Suprapubic skin (tissue), 4 donors: ENCODE results near the gene SLCO2A1. TPM values are rescaled to one million over a fixed set of nuclear protein-coding genes. Genes with fewer than 3 reads are reported as not detected.

Source experiments
- DNase-seq, 2 donors: peaks; one replicate each; pipeline ENCODE4 v3.0.0-alpha.2; 2019; ENCODE audit warnings: low spot score in 2 of 2
- H3K27ac ChIP-seq: fragments of 200-600 bp; sonication (generic); one replicate; pipeline ENCODE4 v1.5.1; 2019
- H3K27me3 ChIP-seq: fragments of 200-600 bp; sonication (generic); one replicate; pipeline ENCODE4 v1.5.1; 2019
- H3K36me3 ChIP-seq: fragments of 200-600 bp; sonication (generic); one replicate; pipeline ENCODE4 v1.5.1; 2019
- H3K4me1 ChIP-seq: fragments of 200-600 bp; sonication (generic); one replicate; pipeline ENCODE4 v1.5.1; 2019
- H3K4me3 ChIP-seq: fragments of 200-600 bp; sonication (generic); one replicate; pipeline ENCODE4 v1.5.1; 2019; ENCODE audit warnings: mild to moderate bottlenecking
- H3K9me3 ChIP-seq: fragments of 200-600 bp; sonication (generic); one replicate; pipeline ENCODE4 v1.5.1; 2019
- EP300 ChIP-seq: sonication (generic); formaldehyde crosslinking; IDR thresholded peaks from one replicate; pipeline ENCODE4 v1.6.1; 2017; ENCODE audit warnings: antibody characterized with exemption
- POLR2A ChIP-seq, 2 donors: fragments of 450-650 bp; IDR thresholded peaks; one replicate each; pipeline ENCODE4 v1.6.1; 2017; ENCODE audit warnings: antibody characterized with exemption in 2 of 2, mild to moderate bottlenecking in 2 of 2, moderate library complexity in 2 of 2
- POLR2AphosphoS5 ChIP-seq, 3 donors: sonication (generic); formaldehyde crosslinking; IDR thresholded peaks; one replicate each; pipeline ENCODE4 v1.6.1; 2017; ENCODE audit warnings: antibody characterized with exemption in 3 of 3
- WGBS: methylation state at CpG from one replicate; pipeline ENCODE4 v1.1.5; 2018; 5-methylcytosine and 5-hydroxymethylcytosine counted together
- total RNA-seq, 4 donors: library from RNA; depleted of rRNA; stranded (reverse); fragments of >200 nt; gene quantifications; one replicate each; pipeline ENCODE4 v1.1.0, GENCODE V29; 2016
- TF ChIP-seq, protein P1 (sequence below), 2 donors: fragments of 200-600 bp in 1 of 2; fragments of 450-650 bp in 1 of 2; sonication (generic) in 1 of 2; IDR thresholded peaks; one replicate each; pipeline ENCODE4 v1.5.1; 2016 to 2019; ENCODE audit warnings: antibody characterized with exemption in 2 of 2, mild to moderate bottlenecking in 1 of 2, moderate library complexity in 1 of 2

SLCO2A1 gene
- total RNA-seq, 4 donors from 2014 or later = 25.0 to 38.7 (median 29.4) TPM

DNA sequence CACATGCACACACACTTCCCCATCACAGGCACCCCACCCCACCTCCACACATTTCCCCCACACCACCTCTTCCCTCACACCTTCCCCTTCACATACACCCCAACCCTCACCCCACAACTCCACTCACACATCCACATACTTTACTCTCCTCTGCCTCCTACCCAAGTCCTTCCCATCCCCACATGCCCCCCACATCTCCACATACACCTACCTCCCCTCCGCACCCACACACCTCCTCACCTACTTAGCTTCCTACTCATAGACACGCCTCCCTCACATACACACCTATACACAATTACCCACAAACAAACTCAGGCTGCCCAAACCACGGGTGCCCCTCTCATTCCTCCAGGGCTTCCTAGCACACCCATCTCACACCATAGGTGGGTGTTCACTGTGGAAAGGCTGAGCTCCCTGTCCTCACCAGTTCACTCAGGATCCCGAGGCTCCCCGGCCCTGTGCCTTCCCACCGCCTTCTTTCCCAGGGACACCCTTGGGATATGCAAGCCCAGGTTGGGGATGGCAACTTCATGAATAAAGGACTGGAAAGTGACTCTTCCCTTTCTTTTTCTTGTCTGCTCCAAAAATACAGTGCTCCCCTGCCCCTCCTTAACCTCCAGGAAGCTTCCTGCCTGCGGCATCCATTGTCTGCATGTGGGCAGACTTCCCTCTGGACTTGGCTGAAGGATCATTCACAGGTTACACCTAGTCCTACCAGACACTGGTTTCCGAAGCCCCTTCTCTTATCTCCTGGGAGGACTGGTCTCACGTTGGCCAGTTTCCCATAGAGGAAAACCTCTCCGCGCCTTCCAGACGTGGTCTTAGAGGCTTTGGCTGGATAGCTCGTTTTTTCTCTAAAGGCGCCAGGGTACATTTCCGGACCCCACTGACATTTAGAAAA is 61.5 kb downstream of the SLCO2A1 start:
- no peak overlapping the region for H3K27ac ChIP-seq

DNA sequence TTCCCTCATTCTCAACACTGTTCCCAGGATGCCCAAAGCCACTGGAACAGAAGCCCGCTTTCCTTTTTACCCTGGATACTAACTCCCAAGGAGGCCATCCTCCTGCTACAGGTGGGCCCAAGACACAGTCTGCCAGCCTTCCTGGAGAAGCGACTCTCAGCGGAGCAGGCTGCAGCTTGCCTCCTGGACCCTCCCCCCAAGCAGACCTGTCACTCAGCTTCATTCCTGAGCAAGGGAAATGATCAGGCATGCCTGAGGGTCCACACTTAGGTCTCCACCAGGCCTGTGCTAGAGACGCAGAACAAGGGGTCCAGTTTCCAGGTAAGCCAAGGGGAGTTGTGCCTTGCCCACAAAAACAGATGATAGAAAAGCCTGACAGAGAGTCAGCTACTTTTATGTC is 62.8 kb downstream of the SLCO2A1 start:
- Histone ChIP-seq H3K27ac (no peak overlapping the region), H3K36me3 (no peaks in the 10 kb centered on the region), H3K9me3 (no peaks in the 10 kb centered on the region), H3K4me1 (peaks cover 38% of the 10 kb centered on the region), H3K4me3 (no peak overlapping the region), H3K27me3 (no peaks in the 10 kb centered on the region)
- no peak for DNase-seq
- 88% methylated on average over 4 of the region's 4 CpGs for WGBS
- TF ChIP-seq POLR2AphosphoS5 (IDR thresholded peaks at IDR 0.05) (no peak), EP300 (no peak), POLR2A (IDR thresholded peaks at IDR 0.05) (no peak)
- TF ChIP-seq, protein P1, sequence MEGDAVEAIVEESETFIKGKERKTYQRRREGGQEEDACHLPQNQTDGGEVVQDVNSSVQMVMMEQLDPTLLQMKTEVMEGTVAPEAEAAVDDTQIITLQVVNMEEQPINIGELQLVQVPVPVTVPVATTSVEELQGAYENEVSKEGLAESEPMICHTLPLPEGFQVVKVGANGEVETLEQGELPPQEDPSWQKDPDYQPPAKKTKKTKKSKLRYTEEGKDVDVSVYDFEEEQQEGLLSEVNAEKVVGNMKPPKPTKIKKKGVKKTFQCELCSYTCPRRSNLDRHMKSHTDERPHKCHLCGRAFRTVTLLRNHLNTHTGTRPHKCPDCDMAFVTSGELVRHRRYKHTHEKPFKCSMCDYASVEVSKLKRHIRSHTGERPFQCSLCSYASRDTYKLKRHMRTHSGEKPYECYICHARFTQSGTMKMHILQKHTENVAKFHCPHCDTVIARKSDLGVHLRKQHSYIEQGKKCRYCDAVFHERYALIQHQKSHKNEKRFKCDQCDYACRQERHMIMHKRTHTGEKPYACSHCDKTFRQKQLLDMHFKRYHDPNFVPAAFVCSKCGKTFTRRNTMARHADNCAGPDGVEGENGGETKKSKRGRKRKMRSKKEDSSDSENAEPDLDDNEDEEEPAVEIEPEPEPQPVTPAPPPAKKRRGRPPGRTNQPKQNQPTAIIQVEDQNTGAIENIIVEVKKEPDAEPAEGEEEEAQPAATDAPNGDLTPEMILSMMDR (IDR thresholded peaks at IDR 0.05) = no peak

More for the DNA sequence above, 61.5 kb downstream of the SLCO2A1 start:
- no peaks in the 10 kb centered on the region for H3K9me3 ChIP-seq
- TF ChIP-seq POLR2A (IDR thresholded peaks at IDR 0.05) = no peak
- TF ChIP-seq, protein P1 (IDR thresholded peaks at IDR 0.05) = no peak
- TF ChIP-seq POLR2AphosphoS5 (IDR thresholded peaks at IDR 0.05) = no peak
- TF ChIP-seq EP300 = no peak
- no peak overlapping the region for H3K4me3 ChIP-seq
- H3K4me1 ChIP-seq = peaks cover 25% of the 10 kb centered on the region
- no peaks in the 10 kb centered on the region for H3K36me3 ChIP-seq
- 84% methylated on average over 15 of the region's 15 CpGs for WGBS
- H3K27me3 ChIP-seq = no peaks in the 10 kb centered on the region
- no peak for DNase-seq

DNA sequence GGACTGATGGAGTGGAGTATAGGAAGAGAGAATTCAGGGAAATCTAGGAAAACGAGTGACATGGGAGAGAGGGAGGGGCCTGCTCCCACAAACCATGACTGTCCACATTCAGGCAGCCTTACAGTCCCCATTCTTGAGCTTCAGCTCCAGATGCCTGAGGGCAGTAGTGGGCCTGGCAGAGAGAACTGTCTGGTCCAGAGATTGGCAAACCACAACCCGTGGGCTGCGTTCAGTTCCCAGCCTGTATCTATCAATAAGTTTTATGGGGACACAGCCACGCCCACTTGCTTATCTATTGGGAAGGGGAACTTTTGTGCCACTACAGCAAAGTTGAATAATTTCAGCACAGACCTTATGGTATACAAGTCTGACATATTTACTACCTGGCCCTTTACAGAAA is 63.8 kb downstream of the SLCO2A1 start:
- no peak for TF ChIP-seq EP300
- no peak for TF ChIP-seq POLR2A (IDR thresholded peaks at IDR 0.05)
- TF ChIP-seq, protein P1 (IDR thresholded peaks at IDR 0.05) = no peak
- no peak for TF ChIP-seq POLR2AphosphoS5 (IDR thresholded peaks at IDR 0.05)
- no peak for DNase-seq
- no peaks in the 10 kb centered on the region for H3K27me3 ChIP-seq
- WGBS = 77% methylated on average over 4 of the region's 4 CpGs
- H3K27ac ChIP-seq = no peak overlapping the region
- no peaks in the 10 kb centered on the region for H3K36me3 ChIP-seq
- H3K4me3 ChIP-seq = no peak overlapping the region
- H3K4me1 ChIP-seq = peaks cover 40% of the 10 kb centered on the region
- no peaks in the 10 kb centered on the region for H3K9me3 ChIP-seq

DNA sequence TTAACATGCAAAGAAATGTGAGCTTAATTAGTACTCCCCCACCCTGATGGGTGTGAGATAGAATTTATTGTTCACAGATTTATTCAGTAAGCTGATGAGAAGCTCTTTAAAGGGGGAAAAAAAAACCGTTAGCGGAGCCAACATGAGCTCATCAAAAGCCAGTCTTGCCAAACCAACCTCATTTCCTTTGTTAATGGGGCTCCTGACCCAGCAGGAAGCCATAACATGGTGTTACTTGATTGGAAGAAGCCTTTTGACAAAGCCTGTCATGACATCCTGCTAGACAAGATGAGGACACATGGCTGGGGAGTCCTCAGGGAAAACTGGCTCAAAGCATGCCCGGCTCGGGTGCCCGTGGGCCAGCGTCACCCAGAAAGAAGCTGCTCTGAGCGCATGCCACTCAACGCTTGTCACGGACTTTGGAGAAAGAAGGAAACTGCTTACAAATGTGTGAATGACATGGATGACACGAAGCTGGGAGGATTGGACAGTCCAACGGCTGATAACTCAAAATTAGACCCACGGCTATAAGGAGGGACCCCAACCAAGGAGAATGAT is 64.6 kb downstream of the SLCO2A1 start:
- TF ChIP-seq POLR2A (IDR thresholded peaks at IDR 0.05) (no peak), EP300 (no peak), POLR2AphosphoS5 (IDR thresholded peaks at IDR 0.05) (no peak)
- TF ChIP-seq, protein P1 (IDR thresholded peaks at IDR 0.05) = no peak
- WGBS = 56% methylated on average over 12 of the region's 12 CpGs
- no peak overlapping the region for H3K4me3 ChIP-seq
- H3K27ac ChIP-seq = peak overlapping the region; percentile 84
- no peaks in the 10 kb centered on the region for H3K9me3 ChIP-seq
- DNase-seq = no peak
- no peaks in the 10 kb centered on the region for H3K36me3 ChIP-seq
- peaks cover 39% of the 10 kb centered on the region for H3K4me1 ChIP-seq
- no peaks in the 10 kb centered on the region for H3K27me3 ChIP-seq

DNA sequence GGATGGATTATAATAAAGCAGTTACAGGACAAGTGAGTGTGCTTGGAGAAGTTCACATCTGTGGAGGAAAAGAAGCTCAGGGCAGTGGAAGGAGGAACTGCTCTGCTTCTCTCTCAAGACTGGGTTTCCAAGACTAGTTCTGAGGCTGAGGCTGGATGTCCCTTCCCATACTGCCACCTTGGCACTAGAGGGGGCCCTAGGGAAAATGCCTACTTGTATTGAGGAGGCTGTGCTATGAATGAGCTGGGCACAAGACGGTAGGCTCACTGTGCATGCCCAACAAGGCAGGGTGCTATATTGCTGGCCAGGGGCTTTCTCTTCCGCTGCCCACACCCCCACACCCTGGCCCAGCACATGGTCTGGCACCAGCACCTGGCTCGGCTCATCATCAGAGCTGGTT is 65.2 kb downstream of the SLCO2A1 start:
- 53% methylated on average over 3 of the region's 3 CpGs for WGBS
- Histone ChIP-seq H3K27ac (peak overlapping the region; percentile 84), H3K36me3 (no peaks in the 10 kb centered on the region), H3K9me3 (no peaks in the 10 kb centered on the region), H3K4me1 (peaks cover 39% of the 10 kb centered on the region), H3K27me3 (no peaks in the 10 kb centered on the region), H3K4me3 (no peak overlapping the region)
- TF ChIP-seq, protein P1 (IDR thresholded peaks at IDR 0.05) = peak in 1 of 2 donors; percentile 7
- no peak for TF ChIP-seq POLR2A (IDR thresholded peaks at IDR 0.05)
- no peak for TF ChIP-seq EP300
- no peak for TF ChIP-seq POLR2AphosphoS5 (IDR thresholded peaks at IDR 0.05)
- DNase-seq = no peak
